ENCODE data around the gene PPP1R7. TPM values are rescaled to one million over a fixed set of nuclear protein-coding genes. Genes with fewer than 3 reads are reported as not detected.

Gene PPP1R7
- total and polyA plus RNA-seq, 9 donors, result 21.9 to 120 (median 46.9) TPM

DNA sequence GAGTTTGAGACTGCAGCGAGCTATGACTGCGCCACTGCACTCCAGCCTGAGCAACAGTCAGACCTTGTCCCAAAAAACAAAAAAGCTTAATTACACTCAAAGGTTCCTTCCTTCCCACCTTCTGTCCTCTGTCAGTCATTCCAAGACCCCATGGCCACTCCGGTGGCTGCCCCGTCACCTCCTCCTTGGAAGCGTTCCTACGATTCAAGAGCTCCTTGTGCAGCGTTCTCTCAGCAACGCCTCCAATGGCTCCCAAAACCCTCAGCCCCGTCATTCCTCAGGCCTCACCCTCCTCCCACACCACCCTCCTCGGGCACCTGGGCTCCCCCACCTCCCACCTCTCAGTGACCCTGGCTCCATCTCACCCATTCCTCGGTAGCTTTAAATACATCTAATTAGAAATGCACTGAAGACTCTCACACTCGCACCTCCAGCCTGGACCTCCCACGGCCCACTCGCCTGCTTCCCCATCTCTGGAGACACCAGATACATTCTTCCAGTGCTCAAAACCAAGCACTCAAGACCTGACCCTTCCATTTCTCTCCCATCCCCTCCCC, 9.0 kb upstream of the PPP1R7 start:
- Histone ChIP-seq H3K4me1 (ENCODE audit: insufficient read depth) (no peaks in the 10 kb centered on the region), H3K27me3 (no peaks in the 10 kb centered on the region), H3K9me3 (no peaks in the 10 kb centered on the region), H3K27ac (no peak overlapping the region), H3K36me3 (no peaks in the 10 kb centered on the region), H3K4me3 (no peak overlapping the region)
- WGBS, 3 donors, result 91 to 95% (median 93%) methylated on average over 14 of the region's 14 CpGs
- intact Hi-C loops (cut with DNase I), result no loop called here
- DNase-seq, result no peak
- TF ChIP-seq, protein P1, sequence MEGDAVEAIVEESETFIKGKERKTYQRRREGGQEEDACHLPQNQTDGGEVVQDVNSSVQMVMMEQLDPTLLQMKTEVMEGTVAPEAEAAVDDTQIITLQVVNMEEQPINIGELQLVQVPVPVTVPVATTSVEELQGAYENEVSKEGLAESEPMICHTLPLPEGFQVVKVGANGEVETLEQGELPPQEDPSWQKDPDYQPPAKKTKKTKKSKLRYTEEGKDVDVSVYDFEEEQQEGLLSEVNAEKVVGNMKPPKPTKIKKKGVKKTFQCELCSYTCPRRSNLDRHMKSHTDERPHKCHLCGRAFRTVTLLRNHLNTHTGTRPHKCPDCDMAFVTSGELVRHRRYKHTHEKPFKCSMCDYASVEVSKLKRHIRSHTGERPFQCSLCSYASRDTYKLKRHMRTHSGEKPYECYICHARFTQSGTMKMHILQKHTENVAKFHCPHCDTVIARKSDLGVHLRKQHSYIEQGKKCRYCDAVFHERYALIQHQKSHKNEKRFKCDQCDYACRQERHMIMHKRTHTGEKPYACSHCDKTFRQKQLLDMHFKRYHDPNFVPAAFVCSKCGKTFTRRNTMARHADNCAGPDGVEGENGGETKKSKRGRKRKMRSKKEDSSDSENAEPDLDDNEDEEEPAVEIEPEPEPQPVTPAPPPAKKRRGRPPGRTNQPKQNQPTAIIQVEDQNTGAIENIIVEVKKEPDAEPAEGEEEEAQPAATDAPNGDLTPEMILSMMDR (IDR thresholded peaks at IDR 0.05), result no peak
- TF ChIP-seq POLR2A (IDR thresholded peaks at IDR 0.05), result no peak
- no peak for TF ChIP-seq EP300 (IDR thresholded peaks at IDR 0.05)

DNA sequence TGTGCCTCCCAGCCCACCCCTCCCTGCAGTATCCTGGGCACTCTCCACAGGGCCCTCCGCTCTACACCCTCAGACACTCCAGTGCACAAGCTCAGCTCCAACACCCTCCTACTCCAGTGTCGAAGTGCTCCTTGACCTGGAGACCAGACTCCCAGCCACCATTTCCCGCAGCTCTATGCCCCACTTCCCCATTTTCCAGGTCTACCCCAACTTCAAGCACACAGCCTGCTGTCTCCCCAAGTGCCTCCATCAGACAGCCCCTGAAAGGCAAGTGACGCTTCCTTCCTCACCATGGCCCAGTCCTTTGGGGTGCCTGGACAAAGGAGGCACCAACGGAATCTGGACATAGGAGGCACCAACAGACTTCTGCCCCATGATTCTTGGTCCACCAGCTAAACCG, 8.2 kb upstream of the PPP1R7 start:
- 95 to 97% (median 96%) methylated on average over 6 of the region's 6 CpGs for WGBS, 3 donors
- H3K27me3 ChIP-seq, result no peaks in the 10 kb centered on the region
- no peak overlapping the region for H3K27ac ChIP-seq
- H3K4me1 ChIP-seq (ENCODE audit: insufficient read depth), result no peaks in the 10 kb centered on the region
- H3K36me3 ChIP-seq, result no peaks in the 10 kb centered on the region
- no peak for DNase-seq
- intact Hi-C loops (cut with DNase I), result no loop called here
- TF ChIP-seq POLR2A (IDR thresholded peaks at IDR 0.05) (no peak), EP300 (IDR thresholded peaks at IDR 0.05) (no peak)
- TF ChIP-seq, protein P1 (IDR thresholded peaks at IDR 0.05), result no peak
- no peak overlapping the region for H3K4me3 ChIP-seq
- H3K9me3 ChIP-seq, result no peaks in the 10 kb centered on the region

DNA sequence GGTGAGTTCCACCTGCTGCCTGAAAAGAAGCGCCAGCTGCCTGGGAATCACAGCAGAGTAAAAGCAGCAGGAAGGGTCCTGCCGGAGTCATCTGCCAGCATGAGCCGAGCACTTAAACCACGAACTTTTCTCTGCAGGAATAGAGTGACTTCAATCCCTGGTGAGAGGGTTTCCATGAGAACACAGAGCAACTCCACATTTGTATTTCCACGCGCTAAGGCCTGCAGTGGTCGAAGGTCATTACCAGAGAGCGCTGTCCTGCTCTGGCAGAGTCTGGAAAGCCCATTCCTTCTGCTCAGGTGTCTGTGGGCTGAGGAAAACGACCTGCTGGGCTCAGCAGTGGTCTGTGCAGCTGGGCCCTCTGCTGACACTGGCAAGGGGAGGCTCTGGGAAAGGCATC, 7.7 kb upstream of the PPP1R7 start:
- intact Hi-C loops (cut with DNase I), result no loop called here
- no peak for DNase-seq
- WGBS, 3 donors, result 88 to 92% (median 91%) methylated on average over 9 of the region's 9 CpGs
- TF ChIP-seq, protein P1 (IDR thresholded peaks at IDR 0.05), result no peak
- no peaks in the 10 kb centered on the region for H3K27me3 ChIP-seq
- H3K4me3 ChIP-seq, result no peak overlapping the region
- no peaks in the 10 kb centered on the region for H3K9me3 ChIP-seq
- H3K4me1 ChIP-seq (ENCODE audit: insufficient read depth), result no peaks in the 10 kb centered on the region
- no peak overlapping the region for H3K27ac ChIP-seq
- H3K36me3 ChIP-seq, result no peaks in the 10 kb centered on the region

DNA sequence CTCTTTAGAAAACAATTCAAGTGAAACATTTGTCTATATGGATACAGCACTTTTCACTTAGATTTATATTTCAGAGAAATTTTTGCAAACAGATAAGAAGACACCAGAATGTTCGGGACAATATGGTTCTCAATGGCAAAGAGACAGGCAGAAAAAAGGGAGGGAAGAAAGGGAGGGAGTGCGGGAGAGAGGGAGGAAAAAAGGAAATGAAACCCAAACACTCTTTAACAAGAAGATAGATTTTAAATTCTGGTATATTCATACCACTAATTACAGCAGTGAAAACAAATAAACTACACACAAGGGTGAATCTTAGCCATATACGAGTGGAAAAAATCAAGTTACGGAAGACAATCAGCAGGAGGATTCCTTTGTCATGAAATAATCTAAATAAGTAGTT, 4.0 kb upstream of the PPP1R7 start:
- Histone ChIP-seq H3K4me1 (ENCODE audit: insufficient read depth) (no peaks in the 10 kb centered on the region), H3K27ac (no peak overlapping the region), H3K27me3 (no peaks in the 10 kb centered on the region), H3K4me3 (no peak overlapping the region), H3K36me3 (no peaks in the 10 kb centered on the region), H3K9me3 (no peaks in the 10 kb centered on the region)
- no peak for TF ChIP-seq POLR2A (IDR thresholded peaks at IDR 0.05)
- TF ChIP-seq, protein P1 (IDR thresholded peaks at IDR 0.05), result no peak
- no peak for TF ChIP-seq EP300 (IDR thresholded peaks at IDR 0.05)
- DNase-seq, result no peak
- 71 to 84% (median 77%) methylated on average over 4 of the region's 4 CpGs for WGBS, 3 donors
- intact Hi-C loops (cut with DNase I), result no loop called here
